Brain microvascular endothelial cell (primary cell): ENCODE data around the gene TOP1.

ENCODE experiments used
- DNase-seq: peaks from one replicate; pipeline ENCODE4 v3.0.0-alpha.2; 2020
- H3K27ac ChIP-seq: fragments of 250-450 bp; sonication (Bioruptor Pico); 2 replicates; pipeline ENCODE4 v1.5.1; 2020; ENCODE audit warnings: mild to moderate bottlenecking, moderate library complexity
- H3K27me3 ChIP-seq: fragments of 250-450 bp; sonication (Bioruptor Pico); replicated peaks from 2 replicates; pipeline ENCODE4 v1.5.1; 2020; ENCODE audit warnings: mild to moderate bottlenecking
- H3K36me3 ChIP-seq: fragments of 250-450 bp; sonication (Bioruptor Pico); replicated peaks from 2 replicates; pipeline ENCODE4 v1.5.1; 2020; ENCODE audit warnings: mild to moderate bottlenecking
- H3K4me3 ChIP-seq: 2 replicates; pipeline ENCODE4 v1.5.1; 2011; ENCODE audit warnings: low read depth, mild to moderate bottlenecking, control low read depth, low read length, moderate library complexity
- in situ Hi-C: cut with HindIII; loops from 2 replicates; pipeline ENCODE4 v1.10.0; 2017; ENCODE audit warnings: low sequenced_read_pairs, low pct_ligation_motif_present
- TF ChIP-seq, protein P1 (sequence below): IDR thresholded peaks from 2 replicates; pipeline ENCODE4 v1.5.1; 2011; ENCODE audit warnings: low read depth, mild to moderate bottlenecking, moderate library complexity, low read length, control low read depth, inconsistent platforms; ENCODE audit errors: missing control alignments

The TOP1 gene

DNA sequence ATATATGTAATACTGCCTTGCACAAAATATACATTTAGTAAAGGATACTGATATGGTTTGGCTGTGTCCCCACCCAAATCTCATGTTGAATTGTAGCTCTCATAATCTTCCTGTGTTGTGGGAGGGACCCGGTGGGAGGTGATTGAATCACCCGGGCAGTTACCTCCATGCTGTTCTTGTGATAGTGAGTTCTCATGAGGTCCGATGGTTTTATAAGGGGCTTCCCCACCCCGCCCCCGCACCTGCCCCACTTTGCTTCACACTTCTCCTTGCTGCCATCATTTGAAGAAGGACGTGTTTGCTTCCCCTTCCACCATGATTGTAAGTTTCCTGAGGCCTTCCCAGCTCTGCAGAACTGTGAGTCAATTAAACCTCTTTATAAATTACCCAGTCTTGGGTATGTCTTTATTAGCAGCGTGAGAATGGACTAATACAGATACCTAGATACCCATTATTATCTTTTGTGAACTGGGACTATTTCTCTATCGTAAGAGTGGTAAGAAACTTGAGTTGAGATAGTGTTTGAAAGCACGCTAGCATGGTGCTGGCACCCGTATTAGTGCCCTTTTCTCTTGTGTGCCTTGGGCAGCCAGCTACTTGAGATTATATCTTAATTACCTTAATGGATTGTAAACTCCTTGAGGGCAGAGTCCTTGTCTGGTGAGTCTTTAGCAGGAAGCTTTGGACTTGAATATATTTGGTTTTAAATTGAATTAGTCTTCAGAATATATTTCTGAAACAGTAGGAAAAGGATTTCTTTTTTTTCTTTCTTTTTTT, 25.6 kb downstream of the TOP1 start:
- no peak overlapping the region for H3K27ac ChIP-seq
- no peak for DNase-seq
- no peaks in the 10 kb centered on the region for H3K36me3 ChIP-seq
- no peaks in the 10 kb centered on the region for H3K27me3 ChIP-seq
- no peak overlapping the region for H3K4me3 ChIP-seq
- in situ Hi-C loops, result no loop called here
- TF ChIP-seq, protein P1, sequence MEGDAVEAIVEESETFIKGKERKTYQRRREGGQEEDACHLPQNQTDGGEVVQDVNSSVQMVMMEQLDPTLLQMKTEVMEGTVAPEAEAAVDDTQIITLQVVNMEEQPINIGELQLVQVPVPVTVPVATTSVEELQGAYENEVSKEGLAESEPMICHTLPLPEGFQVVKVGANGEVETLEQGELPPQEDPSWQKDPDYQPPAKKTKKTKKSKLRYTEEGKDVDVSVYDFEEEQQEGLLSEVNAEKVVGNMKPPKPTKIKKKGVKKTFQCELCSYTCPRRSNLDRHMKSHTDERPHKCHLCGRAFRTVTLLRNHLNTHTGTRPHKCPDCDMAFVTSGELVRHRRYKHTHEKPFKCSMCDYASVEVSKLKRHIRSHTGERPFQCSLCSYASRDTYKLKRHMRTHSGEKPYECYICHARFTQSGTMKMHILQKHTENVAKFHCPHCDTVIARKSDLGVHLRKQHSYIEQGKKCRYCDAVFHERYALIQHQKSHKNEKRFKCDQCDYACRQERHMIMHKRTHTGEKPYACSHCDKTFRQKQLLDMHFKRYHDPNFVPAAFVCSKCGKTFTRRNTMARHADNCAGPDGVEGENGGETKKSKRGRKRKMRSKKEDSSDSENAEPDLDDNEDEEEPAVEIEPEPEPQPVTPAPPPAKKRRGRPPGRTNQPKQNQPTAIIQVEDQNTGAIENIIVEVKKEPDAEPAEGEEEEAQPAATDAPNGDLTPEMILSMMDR, result no peak

GRCh38 chr20:41054847-41055230, 26.2 kb downstream of the TOP1 start:
- no peak for DNase-seq
- TF ChIP-seq, protein P1, result no peak
- in situ Hi-C loops, result no loop called here
- no peak overlapping the region for H3K27ac ChIP-seq
- no peak overlapping the region for H3K4me3 ChIP-seq
- no peaks in the 10 kb centered on the region for H3K36me3 ChIP-seq
- no peaks in the 10 kb centered on the region for H3K27me3 ChIP-seq

DNA sequence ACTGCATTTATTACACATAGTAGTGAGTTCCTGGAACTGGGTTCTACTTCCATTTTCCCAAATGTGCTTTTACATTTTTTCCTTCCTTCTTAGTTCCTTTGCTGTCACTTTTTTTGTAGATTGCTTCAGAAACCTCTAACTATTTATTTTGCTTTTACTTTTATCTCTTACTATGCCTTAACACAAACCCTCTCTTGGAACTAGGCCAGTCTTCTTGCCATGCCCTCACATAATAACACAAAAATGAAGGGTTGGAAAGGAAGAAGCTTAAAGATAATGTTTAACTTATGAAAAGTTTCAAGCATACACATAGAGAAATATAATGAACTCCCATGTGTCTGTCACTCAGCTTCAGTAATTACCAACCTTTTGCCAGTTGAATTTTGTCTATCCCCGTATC, 27.1 kb downstream of the TOP1 start:
- Histone ChIP-seq H3K36me3 (no peaks in the 10 kb centered on the region), H3K27ac (no peak overlapping the region), H3K27me3 (no peaks in the 10 kb centered on the region), H3K4me3 (no peak overlapping the region)
- in situ Hi-C loops, result no loop called here
- TF ChIP-seq, protein P1, result no peak
- DNase-seq, result no peak

DNA sequence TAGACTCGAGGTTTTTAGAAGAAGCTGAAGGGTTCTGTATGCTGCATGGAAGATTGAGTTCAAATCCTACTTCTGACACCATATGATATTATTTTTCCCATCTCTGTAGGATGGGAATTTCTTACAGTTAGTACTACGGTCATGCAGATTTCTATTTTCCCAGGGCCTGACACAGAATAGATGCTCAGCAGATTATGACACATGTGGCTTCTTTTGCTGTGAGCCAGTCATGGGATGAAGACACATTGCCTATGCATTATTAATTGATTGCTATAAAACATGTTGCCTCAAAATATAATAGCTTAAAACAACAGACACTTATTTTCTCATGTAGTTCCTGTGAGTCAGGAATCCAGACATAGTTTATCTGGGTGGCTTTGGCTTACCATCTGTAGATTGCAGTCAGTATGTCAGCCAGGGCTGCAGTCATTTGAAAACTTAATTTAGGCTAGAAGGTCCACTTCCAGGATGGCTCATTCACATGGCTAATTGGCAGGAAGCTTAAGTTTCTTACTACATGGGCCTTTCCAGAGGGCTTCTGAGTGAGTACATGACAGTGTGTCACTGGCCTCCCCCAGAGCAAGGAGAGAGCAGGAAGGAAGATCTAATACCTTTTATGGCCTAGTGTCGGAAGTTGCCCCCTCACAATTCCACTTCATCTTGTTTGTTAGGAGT, 29.5 kb downstream of the TOP1 start:
- DNase-seq, result peak; percentile 86
- Histone ChIP-seq H3K27me3 (no peaks in the 10 kb centered on the region), H3K27ac (peak overlapping the region; percentile 32), H3K4me3 (no peak overlapping the region), H3K36me3 (peaks cover 13% of the 10 kb centered on the region)
- TF ChIP-seq, protein P1, result no peak
- in situ Hi-C loops, result no loop called here

- TF ChIP-seq, protein P1, result no peak
- H3K4me3 ChIP-seq, result no peak overlapping the region
- in situ Hi-C loops, result no loop called here
- peak overlapping the region; percentile 32 for H3K27ac ChIP-seq
- no peak for DNase-seq
- H3K27me3 ChIP-seq, result no peaks in the 10 kb centered on the region
- peaks cover 17% of the 10 kb centered on the region for H3K36me3 ChIP-seq
These were observed 30.3 kb downstream of the TOP1 start for GRCh38 chr20:41058674-41059635.
